Thoracic aorta (tissue), 2 donors: ENCODE measurements around the gene LRRK1. TPM values are rescaled to one million over a fixed set of nuclear protein-coding genes. Genes with fewer than 3 reads are reported as not detected.

Experiments used
- ATAC-seq: fragments of 150-250 bp; one replicate; pipeline ENCODE4 v1.8.0; 2017; ENCODE audit warnings: low read depth; ENCODE audit not compliant: insufficient number of reproducible peaks, low FRiP score
- DNase-seq: peaks from one replicate; pipeline ENCODE4 v3.0.0-alpha.2; 2020; ENCODE audit warnings: low spot score
- H3K27ac ChIP-seq, 2 donors: fragments of 200-600 bp; sonication (generic); 1 replicate in 1 of 2; 2 replicates in 1 of 2; pipeline ENCODE4 v1.5.1; 2016; ENCODE audit warnings: mild to moderate bottlenecking in 2 of 2, moderate library complexity in 2 of 2
- H3K27me3 ChIP-seq: fragments of 200-600 bp; sonication (generic); replicated peaks from 2 replicates; pipeline ENCODE4 v1.6.0; 2016; ENCODE audit warnings: mild to moderate bottlenecking; ENCODE audit not compliant: insufficient read depth
- H3K36me3 ChIP-seq: fragments of 200-600 bp; sonication (generic); one replicate; pipeline ENCODE4 v1.5.1; 2016
- H3K4me1 ChIP-seq, 2 donors: fragments of 200-600 bp; sonication (generic); 1 replicate in 1 of 2; 2 replicates in 1 of 2; pipeline versions ENCODE4 v1.5.1 to v1.6.0; 2016; ENCODE audit warnings: low read depth in 2 of 2, mild to moderate bottlenecking in 1 of 2; ENCODE audit not compliant: control insufficient read depth in 1 of 2
- H3K4me3 ChIP-seq: fragments of 200-600 bp; sonication (generic); 2 replicates; pipeline ENCODE4 v1.5.1; 2016; ENCODE audit warnings: mild to moderate bottlenecking
- H3K9me3 ChIP-seq: fragments of 200-600 bp; sonication (generic); 2 replicates; pipeline ENCODE4 v1.5.1; 2016
- total RNA-seq, 2 donors: library from RNA; depleted of rRNA; stranded (reverse); fragments of >200 nt; gene quantifications; one replicate each; pipeline versions ENCODE4 v1.1.0 to v1.2.3, GENCODE V29; 2016
- TF ChIP-seq, protein P1 (sequence below): fragments of 200-600 bp; sonication (generic); IDR thresholded peaks from one replicate; pipeline ENCODE4 v1.5.1; 2019; ENCODE audit warnings: antibody characterized with exemption

The LRRK1 gene
- total RNA-seq, 2 donors from 2014 or later: 17.2 to 47.1 TPM

DNA sequence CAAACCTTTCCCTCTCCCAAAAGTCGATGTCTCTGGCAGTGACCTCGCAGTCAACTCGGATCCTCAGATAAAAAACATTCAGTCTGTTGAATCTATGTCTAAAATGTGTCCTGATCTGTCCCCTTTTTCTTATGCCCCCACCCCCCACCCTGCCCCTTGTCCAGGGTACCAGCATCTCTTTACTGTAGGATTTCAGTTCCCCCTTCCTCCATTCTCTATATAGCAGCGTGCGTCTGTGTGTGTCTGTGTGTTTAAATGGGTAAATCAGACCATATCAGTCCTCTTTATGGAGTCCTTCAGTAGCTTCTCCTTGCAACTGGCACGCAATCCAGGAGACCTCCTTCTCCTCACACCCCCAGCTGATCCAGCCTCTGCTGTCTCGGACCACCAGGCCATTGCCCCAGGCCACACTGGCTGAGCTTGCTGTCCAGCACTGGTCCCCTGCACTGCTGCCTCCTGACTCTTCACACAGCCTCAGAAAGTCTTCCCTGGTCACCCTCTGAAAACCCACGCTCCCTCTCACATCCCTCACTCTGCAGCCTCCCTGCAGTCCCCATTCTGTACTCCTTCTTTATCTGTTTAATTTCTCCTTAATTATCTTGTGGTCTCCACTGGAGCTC is 1.5 kb downstream of the LRRK1 start:
- peaks cover 1% of the 10 kb centered on the region for H3K36me3 ChIP-seq
- H3K9me3 ChIP-seq: no peaks in the 10 kb centered on the region
- no peak for DNase-seq
- peaks cover 4 to 16% of the 10 kb centered on the region in 2 donors for H3K4me1 ChIP-seq
- TF ChIP-seq, protein P1, sequence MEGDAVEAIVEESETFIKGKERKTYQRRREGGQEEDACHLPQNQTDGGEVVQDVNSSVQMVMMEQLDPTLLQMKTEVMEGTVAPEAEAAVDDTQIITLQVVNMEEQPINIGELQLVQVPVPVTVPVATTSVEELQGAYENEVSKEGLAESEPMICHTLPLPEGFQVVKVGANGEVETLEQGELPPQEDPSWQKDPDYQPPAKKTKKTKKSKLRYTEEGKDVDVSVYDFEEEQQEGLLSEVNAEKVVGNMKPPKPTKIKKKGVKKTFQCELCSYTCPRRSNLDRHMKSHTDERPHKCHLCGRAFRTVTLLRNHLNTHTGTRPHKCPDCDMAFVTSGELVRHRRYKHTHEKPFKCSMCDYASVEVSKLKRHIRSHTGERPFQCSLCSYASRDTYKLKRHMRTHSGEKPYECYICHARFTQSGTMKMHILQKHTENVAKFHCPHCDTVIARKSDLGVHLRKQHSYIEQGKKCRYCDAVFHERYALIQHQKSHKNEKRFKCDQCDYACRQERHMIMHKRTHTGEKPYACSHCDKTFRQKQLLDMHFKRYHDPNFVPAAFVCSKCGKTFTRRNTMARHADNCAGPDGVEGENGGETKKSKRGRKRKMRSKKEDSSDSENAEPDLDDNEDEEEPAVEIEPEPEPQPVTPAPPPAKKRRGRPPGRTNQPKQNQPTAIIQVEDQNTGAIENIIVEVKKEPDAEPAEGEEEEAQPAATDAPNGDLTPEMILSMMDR: no peak
- peak overlapping the region; percentile 79 for H3K4me3 ChIP-seq
- no peaks in the 10 kb centered on the region for H3K27me3 ChIP-seq
- ATAC-seq: no peak
- H3K27ac ChIP-seq: no peak overlapping the region

DNA sequence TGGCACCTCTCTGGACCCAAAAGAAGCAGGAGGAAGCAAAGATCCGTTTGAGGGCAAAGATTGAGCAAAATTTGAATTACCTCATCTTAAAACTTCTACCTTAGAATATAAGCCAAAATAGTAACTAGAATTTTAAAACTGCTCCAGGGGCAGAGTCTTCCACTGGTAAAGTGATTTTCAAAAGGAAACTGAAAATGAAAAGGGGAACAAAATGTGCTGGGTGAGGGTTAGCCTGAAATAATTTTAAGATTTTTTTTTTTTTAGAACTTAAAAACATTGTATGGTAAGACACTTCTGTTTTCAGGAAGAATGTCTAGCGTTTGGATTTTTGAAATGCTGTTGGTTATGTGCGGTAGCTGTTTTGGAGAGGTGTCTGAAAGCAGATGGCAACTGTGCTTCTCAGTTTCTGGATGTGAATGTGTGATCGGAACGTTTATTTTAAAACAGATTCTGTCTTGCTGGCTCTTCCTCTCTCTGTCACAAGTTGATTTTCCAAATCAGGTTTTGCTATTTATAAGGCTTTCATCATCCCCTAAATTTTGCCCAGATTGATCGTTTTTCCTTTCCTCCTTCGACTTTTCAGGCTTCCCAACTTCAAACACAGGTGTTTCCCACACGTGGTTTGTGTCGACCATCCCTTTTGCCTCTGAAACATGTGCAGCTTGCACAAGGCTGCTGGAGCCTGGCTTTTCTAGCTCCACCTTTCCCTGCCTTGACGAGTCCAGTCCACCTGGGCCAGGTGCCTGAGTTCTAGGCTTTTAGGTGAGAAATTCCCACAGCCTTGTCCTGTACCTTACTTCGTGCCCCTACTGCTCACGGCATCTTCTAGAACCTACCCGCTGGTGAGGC is 3.3 kb downstream of the LRRK1 start:
- ATAC-seq (no peak), DNase-seq (no peak)
- Histone ChIP-seq H3K27ac (no peak overlapping the region), H3K27me3 (no peaks in the 10 kb centered on the region), H3K36me3 (peaks cover 7% of the 10 kb centered on the region), H3K4me1 (peaks cover 4 to 13% of the 10 kb centered on the region in 2 donors), H3K4me3 (no peak overlapping the region), H3K9me3 (no peaks in the 10 kb centered on the region)
- TF ChIP-seq, protein P1: no peak

DNA sequence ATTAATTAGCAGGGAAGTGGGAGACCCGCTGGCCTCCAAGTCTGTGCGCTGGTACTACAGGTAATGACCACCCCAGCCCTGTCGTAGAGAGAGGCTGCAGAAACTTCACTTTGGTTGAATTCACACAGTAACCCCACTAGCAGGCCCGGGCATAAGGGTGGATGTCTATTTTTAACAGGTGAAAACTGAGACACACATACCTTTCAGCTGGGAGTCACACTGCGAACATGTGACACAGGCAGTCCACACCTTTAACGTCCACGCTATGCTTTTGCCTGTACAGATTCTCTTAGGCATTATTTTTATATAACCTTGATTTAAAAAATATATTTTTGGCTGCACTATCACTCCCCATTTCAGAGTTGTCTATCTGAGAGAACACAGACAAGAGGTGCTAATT is 3.9 kb downstream of the LRRK1 start:
- ATAC-seq (no peak), DNase-seq (no peak)
- H3K4me3 ChIP-seq: no peak overlapping the region
- no peaks in the 10 kb centered on the region for H3K27me3 ChIP-seq
- peaks cover 0 to 7% of the 10 kb centered on the region in 2 donors for H3K4me1 ChIP-seq
- peaks cover 7% of the 10 kb centered on the region for H3K36me3 ChIP-seq
- TF ChIP-seq, protein P1: no peak
- no peaks in the 10 kb centered on the region for H3K9me3 ChIP-seq
- no peak overlapping the region for H3K27ac ChIP-seq

DNA sequence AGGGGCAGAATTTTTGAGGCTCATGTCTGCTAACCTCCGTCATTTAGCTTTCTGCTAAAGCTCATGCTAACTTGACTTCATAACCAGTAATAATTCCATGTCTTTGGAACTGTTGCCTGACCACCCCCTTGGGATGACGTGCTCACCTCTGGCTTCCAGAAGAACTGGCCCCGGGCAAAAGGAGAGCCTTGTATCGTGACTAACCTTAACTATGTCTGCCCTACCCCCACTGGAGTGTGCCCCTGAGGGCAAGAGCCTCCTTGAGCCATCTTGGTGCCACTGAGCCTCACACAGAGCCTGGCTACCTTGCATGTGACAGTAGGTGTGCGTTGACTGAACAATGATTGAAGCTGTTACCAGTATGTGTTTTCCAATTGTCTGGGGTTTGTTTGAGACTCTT is 4.7 kb downstream of the LRRK1 start:
- H3K4me1 ChIP-seq: no peaks in the 10 kb centered on the region
- TF ChIP-seq, protein P1: no peak
- DNase-seq (no peak), ATAC-seq (no peak)
- H3K27ac ChIP-seq: no peak overlapping the region
- H3K4me3 ChIP-seq: no peak overlapping the region
- no peaks in the 10 kb centered on the region for H3K9me3 ChIP-seq
- H3K27me3 ChIP-seq: no peaks in the 10 kb centered on the region
- H3K36me3 ChIP-seq: peaks cover 7% of the 10 kb centered on the region

DNA sequence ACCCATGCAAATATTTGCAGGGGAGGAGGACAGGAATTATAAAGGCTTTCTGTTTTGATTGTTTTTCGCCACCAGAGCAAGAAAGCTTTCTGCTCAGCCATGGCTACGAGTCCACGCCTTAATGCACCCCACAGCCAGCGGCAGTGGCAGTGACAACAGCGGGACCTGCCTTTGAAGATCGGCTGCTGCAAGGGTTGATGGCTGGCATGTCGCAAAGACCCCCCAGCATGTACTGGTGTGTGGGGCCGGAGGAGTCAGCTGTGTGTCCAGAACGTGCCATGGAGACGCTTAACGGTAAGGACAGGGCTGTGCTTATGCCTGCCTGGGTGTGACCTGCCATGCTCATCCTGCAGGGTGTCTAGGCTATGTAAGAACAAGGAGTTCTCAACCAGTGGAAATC is 5.3 kb downstream of the LRRK1 start:
- TF ChIP-seq, protein P1: no peak
- ATAC-seq: no peak

More for the DNA sequence above, 5.3 kb downstream of the LRRK1 start:
- H3K9me3 ChIP-seq: no peaks in the 10 kb centered on the region
- H3K36me3 ChIP-seq: peaks cover 7% of the 10 kb centered on the region
- H3K4me3 ChIP-seq: no peak overlapping the region
- no peak overlapping the region for H3K27ac ChIP-seq
- no peak for DNase-seq
- no peaks in the 10 kb centered on the region for H3K4me1 ChIP-seq
- H3K27me3 ChIP-seq: no peaks in the 10 kb centered on the region
